ENCODE data around the gene SLC38A10.

Gene SLC38A10

GRCh38 chr17:81331527-81332043, 36.5 kb upstream of the SLC38A10 start:
- DNase-seq (ENCODE audit: low read depth in 2 of 2) = no peak

- no peak for DNase-seq (ENCODE audit: low read depth in 2 of 2)
These were observed 35.8 kb upstream of the SLC38A10 start for GRCh38 chr17:81330884-81331245.

GRCh38 chr17:81329927-81330883, 35.1 kb upstream of the SLC38A10 start:
- no peak for DNase-seq (ENCODE audit: low read depth in 2 of 2)

DNA sequence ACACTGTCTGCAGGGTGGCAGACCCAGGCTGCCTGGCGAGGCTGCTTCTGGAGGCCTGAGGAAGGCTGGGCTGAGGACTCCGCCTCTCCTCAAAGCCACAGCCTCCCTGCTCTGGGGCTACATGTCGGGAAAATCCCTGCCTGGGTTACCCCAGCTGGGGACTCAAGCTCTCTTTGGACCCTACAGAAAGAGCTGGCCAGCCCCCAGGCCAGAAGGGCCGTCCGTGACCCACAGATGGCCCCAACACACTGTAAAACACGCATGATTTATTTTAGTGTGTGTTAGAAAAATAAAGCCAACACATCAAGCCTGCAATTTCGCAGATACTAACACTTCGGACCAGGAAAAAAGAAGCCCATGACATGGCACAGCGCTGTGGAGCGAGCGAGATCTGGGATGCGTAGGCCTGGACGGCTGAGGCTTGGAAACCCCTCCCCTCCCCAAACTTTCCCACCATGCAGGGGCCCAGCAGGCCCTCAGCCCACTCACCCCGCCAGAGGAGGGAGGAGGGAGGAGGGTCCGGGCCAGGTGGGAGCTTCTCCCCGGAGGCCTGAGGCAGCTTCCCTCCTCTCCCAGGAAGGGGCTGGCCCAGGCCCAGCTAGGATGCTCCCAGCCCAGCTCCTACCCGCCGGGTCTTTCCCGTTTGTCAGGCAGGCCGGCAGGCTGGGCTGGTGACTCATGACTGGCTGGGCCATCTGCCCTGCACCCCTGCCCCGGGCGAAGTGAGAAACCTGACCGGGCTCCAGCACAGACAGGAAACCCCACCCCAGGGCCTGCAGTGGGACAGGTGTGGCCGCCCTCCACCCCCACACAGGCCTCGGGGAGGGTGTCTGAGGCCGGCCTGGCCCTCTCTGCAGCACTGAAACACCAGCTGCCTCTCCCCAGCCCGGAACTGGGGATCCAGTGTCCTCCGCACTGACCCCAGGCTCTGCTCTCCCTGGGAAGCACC, 34.1 kb upstream of the SLC38A10 start:
- DNase-seq (ENCODE audit: low read depth in 2 of 2) = no peak

DNA sequence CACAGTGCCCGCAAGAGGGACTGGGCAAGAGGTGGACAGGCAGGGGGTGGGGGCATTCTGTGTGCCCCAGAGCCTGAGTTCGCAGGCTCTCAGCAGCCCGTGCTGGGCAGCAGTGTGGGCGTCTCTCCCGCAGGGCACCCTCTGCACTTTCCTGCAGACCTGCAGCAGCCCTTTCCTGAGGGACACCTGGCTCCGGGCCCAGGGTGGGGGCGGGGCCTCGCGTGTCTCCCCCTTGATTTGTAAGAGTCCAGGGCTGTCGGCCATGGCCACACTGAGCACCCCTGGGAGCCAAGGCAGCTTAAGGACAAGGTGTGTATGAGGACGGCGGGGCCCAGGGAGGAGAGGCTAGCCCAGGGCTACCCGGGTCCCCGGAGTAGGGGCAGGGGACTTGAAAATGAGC, 33.4 kb upstream of the SLC38A10 start:
- no peak for DNase-seq (ENCODE audit: low read depth in 2 of 2)

- no peak for DNase-seq (ENCODE audit: low read depth in 2 of 2)
These were observed 30.7 kb upstream of the SLC38A10 start for GRCh38 chr17:81325714-81326358.

DNA sequence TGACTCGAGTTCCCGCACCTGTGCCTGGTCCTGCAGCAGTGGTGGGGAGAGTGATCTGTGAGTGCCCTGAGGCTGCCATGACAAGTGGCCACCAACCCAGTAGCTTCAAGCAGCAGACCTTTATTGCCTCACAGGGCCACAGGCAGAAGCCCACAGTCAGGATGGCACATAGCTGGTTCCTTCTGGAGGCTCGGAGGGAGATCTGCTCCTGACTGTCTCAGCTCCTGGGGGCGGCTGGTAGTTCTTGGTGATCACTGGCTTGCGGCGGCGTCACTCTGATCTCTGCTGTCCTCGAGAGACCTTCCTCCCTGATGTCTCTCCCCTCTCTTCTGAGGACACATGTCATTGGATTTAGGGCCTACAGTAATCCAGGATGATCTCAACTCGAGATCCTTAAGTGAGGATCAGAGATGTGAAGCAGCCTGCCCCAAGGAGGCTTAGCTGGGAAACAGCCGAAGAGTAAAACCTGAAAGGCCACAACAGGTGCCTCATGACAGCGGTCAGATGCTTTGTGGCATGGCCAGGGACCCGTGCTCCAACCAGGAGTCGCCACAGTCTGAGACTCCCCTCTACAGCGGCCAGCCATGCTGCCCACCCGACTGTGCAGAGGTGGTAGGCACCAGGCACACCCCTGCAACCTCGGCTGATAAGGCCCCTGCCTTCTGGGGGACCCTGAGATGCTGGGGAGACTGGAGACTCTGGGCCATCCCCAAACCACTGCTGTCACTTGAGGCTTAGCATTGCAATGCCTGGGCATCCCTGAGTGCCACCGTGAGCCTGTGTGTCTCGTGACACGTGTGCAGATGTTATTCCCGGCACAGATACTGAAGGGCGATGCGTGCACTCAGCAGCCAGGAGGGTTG, 30.0 kb upstream of the SLC38A10 start:
- no peak for DNase-seq (ENCODE audit: low read depth in 2 of 2)

DNA sequence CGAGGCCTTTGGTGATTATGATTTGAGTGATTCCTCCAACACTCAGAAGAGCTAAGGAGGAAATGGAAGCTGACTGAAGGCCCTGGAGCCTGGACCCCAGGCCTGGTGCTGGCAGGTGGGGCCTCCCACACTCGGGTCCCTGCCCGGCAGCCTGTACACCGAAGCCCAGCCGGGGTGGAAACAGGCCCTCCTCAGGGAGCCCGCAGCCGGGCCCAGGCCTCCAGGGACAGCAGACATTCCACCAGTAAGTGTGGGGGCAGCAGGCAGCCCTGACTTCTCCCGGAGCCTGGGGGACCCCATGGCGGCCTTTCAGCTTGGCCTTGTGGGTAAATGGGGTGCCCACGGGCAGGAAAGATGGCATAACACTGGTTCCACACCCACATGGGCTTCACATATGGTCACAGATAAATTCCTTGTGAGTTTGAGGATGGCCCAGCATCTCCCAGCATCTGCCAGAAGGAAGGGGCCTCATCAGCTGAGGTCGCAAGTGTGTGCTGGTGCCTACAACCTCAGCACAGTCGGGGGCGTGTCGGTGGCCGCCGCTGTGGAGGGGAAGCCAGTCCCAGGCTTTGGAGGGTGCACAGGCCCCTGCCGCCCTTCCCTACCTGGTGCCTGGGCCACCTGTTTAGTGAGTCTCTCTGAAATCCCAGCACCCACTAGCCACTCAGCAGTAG, 29.2 kb upstream of the SLC38A10 start:
- DNase-seq (ENCODE audit: low read depth in 2 of 2) = no peak

DNA sequence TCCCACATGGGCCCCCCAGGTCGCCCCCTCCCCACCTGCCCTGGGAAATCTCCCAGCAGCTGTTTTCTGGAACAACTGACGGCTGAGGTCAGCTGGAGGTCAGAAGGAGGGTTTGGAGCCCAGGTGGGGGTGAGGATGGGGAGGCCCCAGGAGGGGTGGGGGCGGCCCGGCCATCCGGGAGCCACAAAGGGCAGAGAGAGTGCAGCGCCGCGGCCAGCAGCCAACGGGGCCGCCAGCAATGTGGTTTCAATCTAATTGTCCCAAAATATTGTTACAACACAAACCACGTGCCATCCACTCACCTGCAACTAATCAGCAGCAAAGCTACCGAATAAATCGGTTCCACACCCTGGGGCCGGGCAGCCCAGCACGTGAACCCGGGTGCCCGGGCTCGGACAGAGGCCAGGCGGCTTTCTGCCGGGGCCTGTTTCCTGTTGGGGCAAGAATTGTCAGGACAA, 28.3 kb upstream of the SLC38A10 start:
- DNase-seq (ENCODE audit: low read depth in 2 of 2) = no peak

GRCh38 chr17:81323083-81323369, 27.9 kb upstream of the SLC38A10 start:
- DNase-seq (ENCODE audit: low read depth in 2 of 2) = no peak

GRCh38 chr17:81322271-81323082, 27.4 kb upstream of the SLC38A10 start:
- peak; percentile 15 to 27 for DNase-seq (ENCODE audit: low read depth in 2 of 2)

DNA sequence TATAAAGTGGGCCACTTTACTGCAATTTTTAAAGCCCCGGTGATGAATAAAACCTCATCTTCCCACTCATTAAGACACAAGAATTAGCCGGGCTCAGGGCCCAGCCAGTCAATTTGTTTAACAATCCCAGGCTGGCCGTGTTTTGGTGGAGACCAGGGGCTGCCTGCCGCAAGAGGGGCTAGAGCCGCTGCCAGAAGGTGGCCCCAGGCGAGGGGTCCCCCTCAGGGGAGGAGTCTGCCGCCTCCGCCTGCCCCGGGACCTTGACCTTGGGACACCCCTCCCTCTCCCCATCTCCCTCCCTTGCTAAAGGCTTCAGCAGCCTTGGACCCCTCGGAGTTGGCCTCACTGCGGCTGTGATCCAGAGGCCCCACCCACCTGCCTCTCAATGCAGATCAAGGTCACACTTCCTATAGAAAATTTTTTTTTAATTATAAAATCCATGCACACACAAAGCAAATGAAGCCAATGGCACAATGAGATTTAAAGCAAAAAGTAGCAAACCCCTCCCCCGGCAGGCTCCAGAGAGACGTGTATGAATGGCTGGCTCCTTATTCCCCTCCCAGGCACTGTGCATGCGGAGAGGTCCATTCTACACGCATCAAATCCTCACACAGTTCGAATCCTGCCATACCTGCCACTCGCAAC, 23.0 kb upstream of the SLC38A10 start:
- DNase-seq (ENCODE audit: low read depth in 2 of 2) = no peak

DNA sequence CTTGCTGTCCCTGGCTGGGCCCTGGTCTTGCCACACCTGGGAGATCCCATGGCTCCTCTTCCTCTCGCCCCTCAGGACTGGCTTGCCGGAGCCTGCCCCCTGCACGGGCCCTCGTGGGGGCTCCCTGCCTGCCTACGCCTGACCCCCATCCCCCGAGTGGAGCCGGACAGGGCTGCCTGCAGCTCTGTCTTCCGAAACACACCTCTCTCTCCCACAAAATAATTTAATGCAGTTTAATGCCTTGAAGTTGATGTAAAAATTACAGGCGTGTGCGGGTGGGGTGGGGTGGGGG, 22.4 kb upstream of the SLC38A10 start:
- DNase-seq (ENCODE audit: low read depth in 2 of 2) = no peak

DNA sequence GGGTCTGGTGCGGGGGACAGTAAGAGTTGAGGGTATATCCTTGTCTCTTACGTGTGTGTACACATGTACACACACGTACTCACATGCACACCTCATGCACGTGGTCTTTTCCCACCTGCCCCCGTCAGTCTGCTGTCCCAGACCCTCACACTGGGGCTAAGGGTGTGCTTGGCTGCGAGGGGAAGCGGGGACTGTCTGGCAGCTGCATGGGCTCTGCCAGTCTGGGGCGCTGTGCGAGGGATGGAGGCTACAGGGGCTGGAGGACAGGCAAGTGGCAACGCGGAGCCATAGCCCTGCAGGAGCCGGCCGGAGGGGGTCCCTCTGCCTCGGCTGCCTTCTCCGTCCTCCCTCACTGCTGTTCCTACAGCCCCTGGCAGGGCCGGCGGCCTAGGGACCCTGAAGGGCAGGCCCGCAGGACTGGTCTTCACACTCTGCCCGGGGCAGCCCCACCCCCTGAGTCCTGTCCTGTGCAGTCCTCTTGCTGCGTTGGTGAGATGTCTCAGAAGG, 20.8 kb upstream of the SLC38A10 start:
- DNase-seq (ENCODE audit: low read depth in 2 of 2) = no peak

GRCh38 chr17:81315129-81315884, 20.2 kb upstream of the SLC38A10 start:
- no peak for DNase-seq (ENCODE audit: low read depth in 2 of 2)

DNA sequence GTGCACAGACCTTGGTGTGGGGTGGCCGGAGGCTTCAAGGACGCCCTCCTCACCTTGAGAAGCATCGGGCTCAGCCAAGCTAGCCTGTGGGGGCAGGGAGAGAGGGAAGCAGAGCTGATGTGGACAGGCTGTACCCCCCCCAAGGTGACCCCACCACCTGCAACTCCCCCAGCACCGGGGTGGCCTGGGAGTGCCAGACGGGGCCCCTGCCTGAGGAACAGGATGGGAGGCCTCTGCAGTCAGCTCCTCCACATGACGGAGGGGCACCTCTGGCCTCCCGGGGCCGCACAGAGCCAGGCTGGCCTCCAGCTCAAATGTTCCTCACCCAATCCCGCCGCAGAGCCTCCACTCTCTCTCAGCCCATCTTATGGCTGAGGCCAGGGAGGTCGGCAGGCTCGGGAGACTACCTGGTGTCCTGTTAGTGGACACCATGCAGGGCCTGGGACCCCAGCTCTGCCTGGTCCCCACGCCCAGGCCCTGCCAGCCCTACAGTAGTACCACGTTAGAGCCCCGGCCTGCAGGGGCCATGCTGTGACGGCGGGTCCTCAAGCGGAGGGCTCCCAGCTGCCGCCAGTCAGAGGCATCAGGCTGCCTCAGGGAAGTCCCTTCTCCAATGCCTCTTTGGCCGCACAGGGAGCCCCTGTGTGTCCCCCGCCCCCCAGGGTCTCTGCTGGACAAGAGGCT, 19.4 kb upstream of the SLC38A10 start:
- DNase-seq (ENCODE audit: low read depth in 2 of 2) = no peak

GRCh38 chr17:81313776-81314397, 18.8 kb upstream of the SLC38A10 start:
- DNase-seq (ENCODE audit: low read depth in 2 of 2) = no peak

Measured in activated CD4-positive, alpha-beta T cell treated with anti-CD3 and anti-CD28 coated beads for 24 hours (primary cell).